T1000 (cell line): ENCODE results near the gene GRIA4.
A peak's percentile ranks its signal among the peaks of the same experiment; 100 is the strongest.

ENCODE experiments used
- DNase-seq: peaks from one replicate; lab custom pipeline; 2025; ENCODE audit warnings: mixed read lengths; lab: John Stamatoyannopoulos, UW

GRIA4 gene

GRCh38 chr11:105609832-105610781, at the start of gene GRIA4:
GRIA4 (plus strand) TSS chr11:105610073; CDS start chr11:105610998, 925 bp downstream.
- DNase-seq: no peak

GRCh38 chr11:105573091-105573490, 36.8 kb upstream of the GRIA4 start:
- no peak for DNase-seq

GRCh38 chr11:105574974-105575373, 34.9 kb upstream of the GRIA4 start:
- DNase-seq: no peak

GRCh38 chr11:105577641-105578040, 32.2 kb upstream of the GRIA4 start:
- DNase-seq: no peak

- no peak for DNase-seq
Measured at GRCh38 chr11:105579111-105579510, 30.8 kb upstream of the GRIA4 start.

GRCh38 chr11:105582497-105582896, 27.4 kb upstream of the GRIA4 start:
- DNase-seq: peak; percentile 8

- DNase-seq: no peak
Measured at GRCh38 chr11:105588001-105588400, 21.9 kb upstream of the GRIA4 start.

GRCh38 chr11:105589346-105589745, 20.5 kb upstream of the GRIA4 start:
- no peak for DNase-seq

- no peak for DNase-seq
Measured at GRCh38 chr11:105592035-105592434, 17.8 kb upstream of the GRIA4 start.

GRCh38 chr11:105598371-105598770, 11.5 kb upstream of the GRIA4 start:
- no peak for DNase-seq

GRCh38 chr11:105603156-105603555, 6.7 kb upstream of the GRIA4 start:
- DNase-seq: no peak

GRCh38 chr11:105609341-105609781, 512 bp upstream of the GRIA4 start:
- no peak for DNase-seq

- no peak for DNase-seq
Measured at GRCh38 chr11:105610871-105611571, 1.1 kb downstream of the GRIA4 start.

- DNase-seq: no peak
Measured at GRCh38 chr11:105611572-105612441, 1.9 kb downstream of the GRIA4 start.

- DNase-seq: no peak
Measured at GRCh38 chr11:105612771-105613170, 2.9 kb downstream of the GRIA4 start.

- DNase-seq: no peak
Measured at GRCh38 chr11:105613183-105613582, 3.3 kb downstream of the GRIA4 start.

GRCh38 chr11:105618343-105618955, 8.6 kb downstream of the GRIA4 start:
- no peak for DNase-seq

- no peak for DNase-seq
Measured at GRCh38 chr11:105619556-105619955, 9.7 kb downstream of the GRIA4 start.

GRCh38 chr11:105622016-105622415, 12.1 kb downstream of the GRIA4 start:
- DNase-seq: no peak

- DNase-seq: no peak
Measured at GRCh38 chr11:105632316-105632715, 22.4 kb downstream of the GRIA4 start.

- no peak for DNase-seq
Measured at GRCh38 chr11:105635466-105635865, 25.6 kb downstream of the GRIA4 start.

GRCh38 chr11:105636496-105636895, 26.6 kb downstream of the GRIA4 start:
- DNase-seq: no peak
